Small intestine (tissue), 7 donors: ENCODE results near the gene NSUN2. TPM values are rescaled to one million over a fixed set of nuclear protein-coding genes. Genes with fewer than 3 reads are reported as not detected.
"Not testable (repeated sequence)": the region's sequence is repeated elsewhere in the genome, so short reads cannot be mapped to it uniquely, and the experiment has no call there.

ENCODE experiments used
- DNase-seq, 2 donors: peaks; one replicate each; pipeline versions ENCODE4 v3.0.0 to v3.0.0-alpha.2; 2013
- FAIRE-seq: peaks from 2 replicates; lab custom pipeline; 2012; peaks lifted over from hg19 to GRCh38; lab: Jason Lieb, UNC
- H3K27ac ChIP-seq, 3 donors: one replicate each; pipeline ENCODE4 v1.5.1; 2013; ENCODE audit warnings: low read length in 2 of 3, mild to moderate bottlenecking in 2 of 3, control low read depth in 1 of 3, inconsistent platforms in 1 of 3, low read depth in 1 of 3, moderate library complexity in 1 of 3
- H3K27me3 ChIP-seq, 3 donors: one replicate each; pipeline ENCODE4 v1.6.1; 2013; ENCODE audit warnings: low read length in 3 of 3, inconsistent platforms in 1 of 3; ENCODE audit not compliant: control insufficient read depth in 3 of 3, insufficient read depth in 3 of 3
- H3K36me3 ChIP-seq, 3 donors: one replicate each; pipeline ENCODE4 v1.6.1; 2013; ENCODE audit warnings: low read length in 3 of 3, inconsistent platforms in 1 of 3, low read depth in 1 of 3, mild to moderate bottlenecking in 1 of 3, moderate library complexity in 1 of 3; ENCODE audit not compliant: control insufficient read depth in 3 of 3, insufficient read depth in 2 of 3
- H3K4me1 ChIP-seq, 3 donors: one replicate each; pipeline ENCODE4 v1.6.1; 2013; ENCODE audit warnings: low read length in 2 of 3, inconsistent platforms in 1 of 3, low read depth in 1 of 3, mild to moderate bottlenecking in 1 of 3, moderate library complexity in 1 of 3; ENCODE audit not compliant: control insufficient read depth in 3 of 3, insufficient read depth in 2 of 3
- H3K4me3 ChIP-seq, 3 donors: one replicate each; pipeline ENCODE4 v1.5.1; 2013; ENCODE audit warnings: low read length in 3 of 3, control low read depth in 1 of 3, inconsistent platforms in 1 of 3, low read depth in 1 of 3, mild to moderate bottlenecking in 1 of 3, moderate library complexity in 1 of 3
- H3K9me3 ChIP-seq, 2 donors: one replicate each; pipeline ENCODE4 v1.6.1; 2013; ENCODE audit warnings: low read depth in 1 of 2, low read length in 1 of 2; ENCODE audit not compliant: control insufficient read depth in 2 of 2, insufficient read depth in 1 of 2
- WGBS, 3 donors: extraction: QIAGEN DNeasy Blood & Tissue Kit; methylation state at CpG; one replicate each; pipeline ENCODE4 v1.1.7; 2013; 5-methylcytosine and 5-hydroxymethylcytosine counted together
- polyA plus RNA-seq, 4 donors: library from polyadenylated mRNA; stranded (reverse) in 3 of 4; unstranded in 1 of 4; fragments of 200-250 nt in 3 of 4; fragments of 120-200 nt in 1 of 4; gene quantifications; one replicate each; pipeline versions ENCODE4 v1.2.1 to v1.2.3, GENCODE V29; 2013
- donor health status: healthy with polysubstance abuse.
- donor health status: control.
- donor health status: control.
- donor health status: Bipolar disorder and iron deficiency.
- donor health status: healthy.

Gene NSUN2
- polyA plus RNA-seq, 4 donors: 36.5 to 74.8 (median 43.8) TPM

- H3K27me3 ChIP-seq: no peaks in the 10 kb centered on the region
- FAIRE-seq (no peak), DNase-seq (peak in 1 of 2 donors; percentile 96)
- H3K9me3 ChIP-seq: peaks cover 0 to 11% of the 10 kb centered on the region in 2 donors
- peak overlapping the region in 2 of 3 donors; percentile 62 to 64 for H3K27ac ChIP-seq
- H3K36me3 ChIP-seq: peaks cover 6 to 21% (median 14%) of the 10 kb centered on the region in 3 donors
- 41 to 71% (median 46%) methylated on average over 13 of the region's 13 CpGs for WGBS, 3 donors
- H3K4me3 ChIP-seq: no peak overlapping the region
- H3K4me1 ChIP-seq: peaks cover 0 to 2% (median 0%) of the 10 kb centered on the region in 3 donors
These were observed 27.3 kb upstream of the NSUN2 start for GRCh38 chr5:6659941-6660684.

GRCh38 chr5:6656680-6657079, 23.8 kb upstream of the NSUN2 start:
- peaks cover 6 to 18% (median 14%) of the 10 kb centered on the region in 3 donors for H3K36me3 ChIP-seq
- no peaks in the 10 kb centered on the region for H3K27me3 ChIP-seq
- no peak overlapping the region for H3K27ac ChIP-seq
- 95 to 99% (median 97%) methylated on average over 5 of the region's 5 CpGs for WGBS, 3 donors
- DNase-seq (no peak), FAIRE-seq (no peak)
- peaks cover 0 to 11% of the 10 kb centered on the region in 2 donors for H3K9me3 ChIP-seq
- peaks cover 0 to 2% (median 0%) of the 10 kb centered on the region in 3 donors for H3K4me1 ChIP-seq
- no peak overlapping the region for H3K4me3 ChIP-seq

- H3K36me3 ChIP-seq: peaks cover 6 to 18% (median 14%) of the 10 kb centered on the region in 3 donors
- WGBS, 3 donors: 97 to 99% (median 98%) methylated on average over 8 of the region's 8 CpGs
These were observed 22.6 kb upstream of the NSUN2 start for GRCh38 chr5:6655432-6655831.

GRCh38 chr5:6652025-6652424, 19.2 kb upstream of the NSUN2 start:
- no peak for DNase-seq
- H3K9me3 ChIP-seq: peaks cover 0 to 10% of the 10 kb centered on the region in 2 donors

More at GRCh38 chr5:6655432-6655831, 22.6 kb upstream of the NSUN2 start:
- H3K4me3 ChIP-seq: no peak overlapping the region
- H3K27me3 ChIP-seq: no peaks in the 10 kb centered on the region
- no peaks in the 10 kb centered on the region for H3K4me1 ChIP-seq
- H3K9me3 ChIP-seq: peaks cover 0 to 11% of the 10 kb centered on the region in 2 donors
- no peak overlapping the region for H3K27ac ChIP-seq
- FAIRE-seq (no peak), DNase-seq (no peak)

GRCh38 chr5:6649681-6650080, 16.8 kb upstream of the NSUN2 start:
- H3K27ac ChIP-seq: no peak overlapping the region
- H3K4me3 ChIP-seq: no peak overlapping the region
- no peaks in the 10 kb centered on the region for H3K27me3 ChIP-seq
- H3K4me1 ChIP-seq: no peaks in the 10 kb centered on the region
- DNase-seq (no peak), FAIRE-seq (no peak)
- no peaks in the 10 kb centered on the region for H3K36me3 ChIP-seq
- H3K9me3 ChIP-seq: peaks cover 0 to 5% of the 10 kb centered on the region in 2 donors
- 92 to 95% (median 93%) methylated on average over 9 of the region's 9 CpGs for WGBS, 3 donors

More at GRCh38 chr5:6652025-6652424, 19.2 kb upstream of the NSUN2 start:
- no peak overlapping the region for H3K4me3 ChIP-seq
- H3K27me3 ChIP-seq: no peaks in the 10 kb centered on the region
- no peaks in the 10 kb centered on the region for H3K4me1 ChIP-seq
- no peak for FAIRE-seq
- H3K27ac ChIP-seq: no peak overlapping the region
- H3K36me3 ChIP-seq: peaks cover 5 to 7% (median 6%) of the 10 kb centered on the region in 3 donors
- WGBS, 3 donors: 76 to 91% (median 88%) methylated on average over 6 of the region's 6 CpGs

GRCh38 chr5:6649186-6649585, 16.3 kb upstream of the NSUN2 start:
- WGBS, 3 donors: 70 to 91% (median 81%) methylated on average over 10 of the region's 10 CpGs
- FAIRE-seq: no peak
- no peaks in the 10 kb centered on the region for H3K4me1 ChIP-seq

GRCh38 chr5:6645571-6646362, 12.9 kb upstream of the NSUN2 start:
- DNase-seq, FAIRE-seq, H3K9me3 ChIP-seq, H3K27ac ChIP-seq, H3K36me3 ChIP-seq, H3K27me3 ChIP-seq, H3K4me1 ChIP-seq, H3K4me3 ChIP-seq: not testable (repeated sequence)
- WGBS, 3 donors: 92 to 97% (median 92%) methylated on average over 11 of the region's 11 CpGs

More at GRCh38 chr5:6649186-6649585, 16.3 kb upstream of the NSUN2 start:
- Histone ChIP-seq H3K27me3 (no peaks in the 10 kb centered on the region), H3K36me3 (no peaks in the 10 kb centered on the region), H3K9me3 (peaks cover 0 to 5% of the 10 kb centered on the region in 2 donors), H3K4me3 (no peak overlapping the region), H3K27ac (no peak overlapping the region)
- DNase-seq: no peak

- peaks cover 0 to 5% of the 10 kb centered on the region in 2 donors for H3K9me3 ChIP-seq
- no peaks in the 10 kb centered on the region for H3K36me3 ChIP-seq
- DNase-seq (no peak), FAIRE-seq (no peak)
- no peak overlapping the region for H3K4me3 ChIP-seq
- WGBS, 3 donors: 94 to 97% (median 94%) methylated on average over 6 of the region's 6 CpGs
- no peaks in the 10 kb centered on the region for H3K27me3 ChIP-seq
- H3K27ac ChIP-seq: no peak overlapping the region
- H3K4me1 ChIP-seq: no peaks in the 10 kb centered on the region
These were observed 12.0 kb upstream of the NSUN2 start for GRCh38 chr5:6644794-6645241.
